Occipital lobe (tissue), 2 donors: ENCODE data around the gene OST4. TPM values are rescaled to one million over a fixed set of nuclear protein-coding genes. Genes with fewer than 3 reads are reported as not detected.
A peak's percentile ranks its signal among the peaks of the same experiment; 100 is the strongest.

Source experiments
- DNase-seq: peaks from one replicate; lab custom pipeline; 2025; lab: John Stamatoyannopoulos, UW
- total RNA-seq: library from RNA; depleted of rRNA; stranded (reverse); fragments of >200 nt; gene quantifications from one replicate; pipeline ENCODE4 v1.2.3, GENCODE V29; 2014

OST4 gene
- total RNA-seq, 1 donor from 2014 or later: 132 TPM

DNA sequence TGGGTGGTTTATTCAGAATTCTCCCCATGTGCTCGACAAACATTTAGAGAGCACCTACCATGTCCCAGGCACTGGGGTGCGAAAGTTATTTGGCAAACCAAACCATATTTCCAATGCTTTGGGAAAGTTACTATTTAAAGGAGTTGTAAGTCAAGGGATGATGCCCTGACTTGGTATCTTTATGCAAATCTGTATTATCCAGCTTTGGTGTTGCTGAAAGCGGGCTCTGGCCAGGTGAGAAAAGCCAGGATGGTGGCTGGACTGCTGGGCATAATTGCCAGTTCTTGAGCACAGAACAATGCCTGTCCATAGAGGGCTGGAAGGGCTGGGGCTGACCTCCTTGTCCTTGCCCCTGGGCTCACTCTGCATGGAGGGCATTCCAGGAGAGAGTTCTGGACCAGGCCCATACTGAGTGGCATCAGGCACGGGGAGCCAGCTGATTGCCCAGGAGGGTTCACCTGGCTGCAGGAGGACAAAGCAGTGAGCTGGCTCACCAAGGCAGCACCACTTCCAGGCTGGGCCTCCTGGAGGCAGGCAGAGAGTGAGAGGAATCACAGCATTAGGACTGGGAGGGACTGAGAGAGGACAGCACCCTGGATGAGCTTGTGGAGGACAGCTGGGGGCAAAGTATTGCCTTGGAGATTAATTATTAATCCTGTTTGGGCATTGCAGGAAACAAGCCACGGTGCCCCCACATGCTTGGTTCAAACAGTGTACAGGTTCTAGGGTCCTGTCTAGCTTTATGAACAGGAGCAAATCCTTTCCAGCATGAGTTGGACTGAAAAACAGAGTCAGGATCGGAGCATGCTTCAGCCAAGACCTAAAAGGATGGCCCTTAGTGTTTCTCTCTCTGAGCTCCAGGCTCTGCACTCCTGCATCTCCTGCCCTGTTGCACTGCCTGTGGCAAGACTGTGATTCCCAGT, 22.2 kb upstream of the OST4 start:
- DNase-seq: no peak

GRCh38 chr2:27092696-27093429, 21.4 kb upstream of the OST4 start:
- no peak for DNase-seq

DNA sequence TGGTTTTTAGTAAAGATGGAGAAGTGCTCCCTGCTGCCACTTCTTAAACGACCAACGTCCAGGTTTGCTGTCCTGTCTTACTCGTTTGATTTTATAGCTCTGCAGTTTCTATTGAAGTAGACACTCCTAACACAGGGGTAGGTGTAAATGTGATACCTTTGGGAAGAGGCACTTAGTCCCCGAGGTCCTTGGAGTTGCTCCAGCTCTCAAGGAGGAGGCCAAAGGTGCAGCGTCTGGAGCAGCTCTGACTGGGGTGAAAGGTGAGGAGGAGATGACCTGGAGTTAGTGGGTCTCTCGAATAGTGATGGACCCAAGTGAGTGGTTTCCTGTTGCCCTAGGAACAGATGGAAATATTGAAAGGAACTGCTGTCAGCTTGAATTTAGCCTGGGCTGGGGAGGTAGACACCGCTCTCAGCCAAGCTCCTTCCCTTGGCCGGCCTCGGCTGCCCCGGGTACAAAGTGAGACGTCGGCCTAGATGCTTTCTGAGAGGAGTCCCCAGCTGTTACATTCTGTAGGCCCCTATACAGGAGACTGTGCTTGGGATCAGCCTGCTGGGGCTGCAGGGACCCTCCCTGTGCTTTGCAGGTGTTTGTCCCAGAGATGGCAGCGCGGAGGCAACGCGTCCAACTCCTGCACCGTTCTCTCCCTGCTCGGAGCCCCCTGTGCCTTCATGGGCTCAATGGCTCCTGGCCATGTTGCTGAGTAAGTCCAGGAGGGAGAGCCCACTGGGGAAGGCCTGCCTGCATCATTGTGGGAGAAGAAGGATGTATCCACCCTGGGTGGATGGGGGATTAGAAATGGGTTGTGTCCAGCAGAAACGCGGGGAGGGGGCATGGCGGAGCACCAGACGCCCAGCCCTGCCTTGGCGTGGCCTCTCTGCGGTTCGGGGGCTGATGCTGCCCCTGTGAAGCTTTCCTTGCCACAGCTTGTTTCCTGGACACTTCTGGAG, 20.6 kb upstream of the OST4 start:
- no peak for DNase-seq

GRCh38 chr2:27089111-27089954, 17.9 kb upstream of the OST4 start:
- DNase-seq: no peak

DNA sequence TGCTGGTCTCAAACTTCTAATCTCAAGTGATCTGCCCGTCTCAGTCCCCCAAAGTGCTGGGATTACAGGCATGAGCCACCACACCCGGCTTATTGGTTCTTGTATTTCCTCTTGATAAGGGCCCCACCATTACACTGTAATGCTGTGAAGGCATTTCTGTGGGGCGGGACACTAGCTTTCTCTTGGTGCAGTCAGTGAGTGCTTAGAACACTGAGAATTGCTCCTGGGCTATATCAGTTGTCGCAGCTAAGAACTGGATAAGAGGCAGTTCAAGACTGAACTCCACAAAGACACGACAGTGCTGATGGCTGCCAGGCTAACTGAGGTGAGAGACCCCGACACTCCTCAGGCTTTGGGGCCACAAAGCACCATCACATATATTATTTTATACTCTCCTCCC, 17.2 kb upstream of the OST4 start:
- no peak for DNase-seq

GRCh38 chr2:27087823-27088410, 16.5 kb upstream of the OST4 start:
- no peak for DNase-seq

DNA sequence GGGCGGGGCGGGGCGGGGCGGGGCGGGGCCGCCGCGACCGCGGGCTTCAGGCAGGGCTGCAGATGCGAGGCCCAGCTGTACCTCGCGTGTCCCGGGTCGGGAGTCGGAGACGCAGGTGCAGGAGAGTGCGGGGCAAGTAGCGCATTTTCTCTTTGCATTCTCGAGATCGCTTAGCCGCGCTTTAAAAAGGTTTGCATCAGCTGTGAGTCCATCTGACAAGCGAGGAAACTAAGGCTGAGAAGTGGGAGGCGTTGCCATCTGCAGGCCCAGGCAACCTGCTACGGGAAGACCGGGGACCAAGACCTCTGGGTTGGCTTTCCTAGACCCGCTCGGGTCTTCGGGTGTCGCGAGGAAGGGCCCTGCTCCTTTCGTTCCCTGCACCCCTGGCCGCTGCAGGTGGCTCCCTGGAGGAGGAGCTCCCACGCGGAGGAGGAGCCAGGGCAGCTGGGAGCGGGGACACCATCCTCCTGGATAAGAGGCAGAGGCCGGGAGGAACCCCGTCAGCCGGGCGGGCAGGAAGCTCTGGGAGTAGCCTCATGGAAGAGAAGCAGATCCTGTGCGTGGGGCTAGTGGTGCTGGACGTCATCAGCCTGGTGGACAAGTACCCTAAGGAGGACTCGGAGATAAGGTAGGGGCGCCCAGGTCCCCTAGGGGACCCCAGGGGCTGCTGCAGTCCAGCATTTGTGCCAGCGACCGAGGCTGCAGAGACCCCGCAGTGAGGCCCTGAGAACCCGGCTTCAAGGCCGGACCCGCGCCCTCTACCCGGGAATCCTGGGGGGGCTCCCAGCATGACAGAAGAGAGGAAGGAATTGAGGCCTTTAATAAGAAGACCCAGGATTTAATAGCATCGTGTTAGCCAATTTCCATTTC, 15.5 kb upstream of the OST4 start, which contains the start of gene KHK:
Gene KHK, plus strand, starts transcription at position 49 of the 870 bp plus-strand sequence. Its CDS starts 488 bp downstream, at position 537.
- peak; percentile 54 for DNase-seq

- DNase-seq: peak; percentile 94
Observed at GRCh38 chr2:27086090-27086723, 14.8 kb upstream of the OST4 start.

DNA sequence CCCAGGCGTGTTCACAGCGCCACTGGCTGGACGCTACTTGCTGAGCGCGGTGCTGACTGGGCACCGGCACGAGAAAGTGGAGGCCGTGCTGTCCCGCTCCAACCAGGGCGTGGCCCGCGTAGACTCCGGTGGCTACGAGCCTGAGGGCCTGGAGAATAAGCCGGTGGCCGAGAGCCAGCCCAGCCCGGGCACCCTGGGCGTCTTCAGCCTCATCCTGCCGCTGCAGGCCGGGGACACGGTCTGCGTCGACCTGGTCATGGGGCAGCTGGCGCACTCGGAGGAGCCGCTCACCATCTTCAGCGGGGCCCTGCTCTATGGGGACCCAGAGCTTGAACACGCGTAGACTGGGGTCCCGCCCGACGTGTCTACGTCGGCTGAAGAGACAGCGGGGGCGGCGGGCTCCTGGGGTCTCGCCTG, 14.2 kb upstream of the OST4 start:
- DNase-seq: peak; percentile 65

- DNase-seq: no peak
Observed at GRCh38 chr2:27085062-27085672, 13.7 kb upstream of the OST4 start.

DNA sequence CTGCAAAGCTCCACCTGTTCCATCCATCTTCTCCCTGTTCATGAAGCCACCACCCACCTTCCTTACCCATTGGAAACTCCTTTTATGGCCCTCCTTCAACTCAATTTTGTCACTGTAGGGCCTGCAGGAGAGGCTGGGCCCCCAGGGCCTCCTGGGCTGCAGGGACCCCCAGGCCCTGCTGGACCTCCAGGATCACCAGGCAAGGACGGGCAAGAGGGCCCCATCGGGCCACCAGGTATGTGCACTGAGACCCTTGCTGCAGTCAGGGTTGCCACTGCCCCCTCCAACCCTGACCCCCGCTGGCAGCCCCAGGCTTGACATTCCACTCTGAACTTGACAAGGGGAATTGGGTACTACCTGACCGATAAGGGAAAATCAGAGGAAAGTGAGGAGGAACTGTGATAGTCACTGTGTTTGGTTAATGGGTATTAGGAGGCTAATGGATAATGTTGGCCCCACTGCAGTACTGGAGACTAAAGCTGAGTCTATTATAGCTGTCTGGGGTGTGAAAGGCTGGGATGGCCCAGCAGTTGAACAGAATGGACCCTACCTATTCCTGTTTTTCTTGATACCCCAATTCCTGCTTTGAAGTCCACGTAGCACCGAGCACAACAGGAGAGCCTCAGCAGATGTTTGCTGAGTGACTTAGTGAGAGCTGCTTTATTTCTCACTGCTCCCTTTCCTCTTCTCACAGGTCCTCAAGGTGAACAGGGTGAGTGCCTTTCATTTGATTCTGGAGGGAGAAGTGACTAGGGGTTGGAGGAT, 13.0 kb upstream of the OST4 start:
- no peak for DNase-seq

DNA sequence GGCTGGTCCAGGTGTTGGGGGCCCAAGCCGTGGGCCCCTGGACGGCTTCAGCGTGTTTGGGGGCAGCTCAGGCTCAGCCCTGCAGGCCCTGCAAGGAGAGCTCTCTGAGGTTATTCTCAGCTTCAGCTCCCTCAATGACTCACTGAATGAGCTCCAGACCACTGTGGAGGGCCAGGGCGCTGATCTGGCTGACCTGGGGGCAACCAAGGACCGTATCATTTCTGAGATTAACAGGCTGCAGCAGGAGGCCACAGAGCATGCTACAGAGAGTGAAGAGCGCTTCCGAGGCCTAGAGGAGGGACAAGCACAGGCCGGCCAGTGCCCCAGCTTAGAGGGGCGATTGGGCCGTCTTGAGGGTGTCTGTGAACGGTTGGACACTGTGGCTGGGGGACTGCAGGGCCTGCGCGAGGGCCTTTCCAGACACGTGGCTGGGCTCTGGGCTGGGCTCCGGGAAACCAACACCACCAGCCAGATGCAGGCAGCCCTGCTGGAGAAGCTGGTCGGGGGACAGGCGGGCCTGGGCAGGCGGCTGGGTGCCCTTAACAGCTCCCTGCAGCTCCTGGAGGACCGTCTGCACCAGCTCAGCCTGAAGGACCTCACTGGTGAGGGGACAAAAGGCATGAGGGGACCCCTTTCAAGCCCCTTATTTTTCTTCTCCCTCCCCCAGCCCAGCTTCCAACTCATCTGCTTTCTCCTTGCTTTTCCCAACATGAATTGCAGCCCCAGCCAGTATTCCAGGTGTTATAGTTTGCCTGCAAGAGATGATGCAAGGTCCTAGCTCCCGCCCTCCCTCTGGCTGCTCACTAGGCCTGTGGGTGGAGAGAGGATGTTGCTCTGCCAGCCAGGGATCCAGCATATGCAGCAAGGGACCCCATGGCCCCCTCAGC, 12.2 kb upstream of the OST4 start:
- no peak for DNase-seq

GRCh38 chr2:27082773-27083409, 11.4 kb upstream of the OST4 start:
- DNase-seq: no peak

GRCh38 chr2:27081984-27082772, 10.7 kb upstream of the OST4 start:
- no peak for DNase-seq

DNA sequence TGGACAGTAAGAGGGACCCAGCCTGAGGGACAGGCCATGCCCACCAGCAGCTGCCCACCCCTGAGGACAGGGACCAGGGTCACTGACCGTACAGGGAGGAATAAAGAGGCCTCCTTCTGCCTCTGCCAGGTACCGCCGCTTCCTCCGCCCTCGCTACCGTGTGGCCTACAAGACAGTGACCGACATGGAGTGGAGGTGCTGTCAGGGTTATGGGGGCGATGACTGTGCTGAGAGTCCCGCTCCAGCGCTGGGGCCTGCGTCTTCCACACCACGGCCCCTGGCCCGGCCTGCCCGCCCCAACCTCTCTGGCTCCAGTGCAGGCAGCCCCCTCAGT, 9.1 kb upstream of the OST4 start:
- DNase-seq: no peak
